ENCODE data around the gene PRX. TPM values are rescaled to one million over a fixed set of nuclear protein-coding genes. Genes with fewer than 3 reads are reported as not detected.

PRX gene
- total RNA-seq, 1 experiment from 2014 or later, result 2.5 TPM

- no TSS peak for BruUV-seq (replicated peaks)
- Histone ChIP-seq H3K27me3 (replicated peaks; ENCODE audit: insufficient read depth, low read depth, low read length, poor library complexity) (no peaks in the 10 kb centered on the region), H3K4me3 (ENCODE audit: low read depth, low read length, poor library complexity, severe bottlenecking) (no peak overlapping the region), H3K36me3 (ENCODE audit: insufficient read depth, low read length, poor library complexity, severe bottlenecking) (no peaks in the 10 kb centered on the region), H3K27ac (ENCODE audit: low read depth, low read length, poor library complexity, severe bottlenecking) (no peak overlapping the region), H3K4me1 (ENCODE audit: insufficient read depth, low read length, poor library complexity, severe bottlenecking) (no peaks in the 10 kb centered on the region), H3K9me3 (ENCODE audit: low read depth, low read length, poor library complexity, severe bottlenecking) (no peaks in the 10 kb centered on the region)
- intact Hi-C loops (cut with micrococcal nuclease; ENCODE audit: unreplicated experiment), result no loop called here
- no peak for TF ChIP-seq EZH2 (IDR thresholded peaks at IDR 0.05; ENCODE audit: borderline replicate concordance, low read depth, low read length, poor library complexity, severe bottlenecking)
- TF ChIP-seq, protein P1, sequence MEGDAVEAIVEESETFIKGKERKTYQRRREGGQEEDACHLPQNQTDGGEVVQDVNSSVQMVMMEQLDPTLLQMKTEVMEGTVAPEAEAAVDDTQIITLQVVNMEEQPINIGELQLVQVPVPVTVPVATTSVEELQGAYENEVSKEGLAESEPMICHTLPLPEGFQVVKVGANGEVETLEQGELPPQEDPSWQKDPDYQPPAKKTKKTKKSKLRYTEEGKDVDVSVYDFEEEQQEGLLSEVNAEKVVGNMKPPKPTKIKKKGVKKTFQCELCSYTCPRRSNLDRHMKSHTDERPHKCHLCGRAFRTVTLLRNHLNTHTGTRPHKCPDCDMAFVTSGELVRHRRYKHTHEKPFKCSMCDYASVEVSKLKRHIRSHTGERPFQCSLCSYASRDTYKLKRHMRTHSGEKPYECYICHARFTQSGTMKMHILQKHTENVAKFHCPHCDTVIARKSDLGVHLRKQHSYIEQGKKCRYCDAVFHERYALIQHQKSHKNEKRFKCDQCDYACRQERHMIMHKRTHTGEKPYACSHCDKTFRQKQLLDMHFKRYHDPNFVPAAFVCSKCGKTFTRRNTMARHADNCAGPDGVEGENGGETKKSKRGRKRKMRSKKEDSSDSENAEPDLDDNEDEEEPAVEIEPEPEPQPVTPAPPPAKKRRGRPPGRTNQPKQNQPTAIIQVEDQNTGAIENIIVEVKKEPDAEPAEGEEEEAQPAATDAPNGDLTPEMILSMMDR (conservative IDR thresholded peaks at IDR 0.05; ENCODE audit: low read depth, low read length), result no peak
- DNase-seq (ENCODE audit: low spot score), result no peak
- ChIA-PET CTCF (no interaction called here), POLR2A (ENCODE audit: low non-redundant PET) (no interaction called here)
Observed at GRCh38 chr19:40396886-40397567, 16.2 kb downstream of the PRX start.

DNA sequence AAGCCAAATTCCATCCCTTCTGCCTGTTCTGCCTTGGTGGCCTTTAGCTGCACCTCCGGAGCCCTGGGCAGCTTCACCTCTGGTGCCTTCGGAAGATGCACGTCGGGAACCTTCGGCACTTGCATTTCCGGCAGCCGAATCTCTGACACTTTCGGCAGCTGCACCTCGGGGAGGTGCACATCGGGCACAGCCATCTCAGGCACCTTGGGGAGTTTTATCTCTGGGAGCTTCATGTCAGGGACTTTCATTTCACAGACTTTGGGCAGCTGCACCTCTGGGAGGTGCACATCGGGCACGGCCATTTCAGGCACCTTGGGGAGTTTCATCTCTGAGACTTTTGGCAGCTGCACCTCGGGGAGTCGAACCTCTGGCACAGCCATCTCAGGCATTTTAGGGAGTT lies 17.2 kb downstream of the PRX start:
- H3K27ac ChIP-seq (ENCODE audit: low read depth, low read length, poor library complexity, severe bottlenecking), result no peak overlapping the region
- H3K4me3 ChIP-seq (ENCODE audit: low read depth, low read length, poor library complexity, severe bottlenecking), result no peak overlapping the region
- H3K36me3 ChIP-seq (ENCODE audit: insufficient read depth, low read length, poor library complexity, severe bottlenecking), result no peaks in the 10 kb centered on the region
- no peaks in the 10 kb centered on the region for H3K4me1 ChIP-seq (ENCODE audit: insufficient read depth, low read length, poor library complexity, severe bottlenecking)
- BruUV-seq (replicated peaks), result no TSS peak
- no peaks in the 10 kb centered on the region for H3K9me3 ChIP-seq (ENCODE audit: low read depth, low read length, poor library complexity, severe bottlenecking)
- DNase-seq (ENCODE audit: low spot score), result no peak
- ChIA-PET CTCF (no interaction called here), POLR2A (ENCODE audit: low non-redundant PET) (no interaction called here)
- intact Hi-C loops (cut with micrococcal nuclease; ENCODE audit: unreplicated experiment), result no loop called here
- no peaks in the 10 kb centered on the region for H3K27me3 ChIP-seq (replicated peaks; ENCODE audit: insufficient read depth, low read depth, low read length, poor library complexity)
- TF ChIP-seq, protein P1 (conservative IDR thresholded peaks at IDR 0.05; ENCODE audit: low read depth, low read length), result no peak
- no peak for TF ChIP-seq EZH2 (IDR thresholded peaks at IDR 0.05; ENCODE audit: borderline replicate concordance, low read depth, low read length, poor library complexity, severe bottlenecking)

DNA sequence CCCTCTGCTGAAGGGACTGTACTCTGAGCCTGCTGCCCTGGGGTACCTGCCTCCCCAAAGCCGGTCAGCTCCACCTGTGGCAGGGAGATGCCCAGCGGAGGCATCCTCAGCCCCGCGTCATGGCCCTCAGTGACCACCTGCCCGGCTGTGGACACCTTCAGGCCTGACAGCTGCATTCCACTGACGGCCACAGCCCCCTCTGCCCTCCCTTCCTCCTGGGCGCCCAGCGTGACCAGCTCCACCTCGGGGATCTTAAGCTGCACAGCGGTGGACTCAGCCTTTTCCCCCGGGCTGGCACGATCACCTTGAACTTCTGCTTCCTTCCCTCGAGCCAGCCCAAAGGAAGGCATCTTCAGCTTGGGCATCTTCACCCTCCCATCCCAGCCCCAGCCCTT lies 18.4 kb downstream of the PRX start:
- ChIA-PET POLR2A (ENCODE audit: low non-redundant PET) (no interaction called here), CTCF (no interaction called here)
- no peak for DNase-seq (ENCODE audit: low spot score)
- Histone ChIP-seq H3K27me3 (replicated peaks; ENCODE audit: insufficient read depth, low read depth, low read length, poor library complexity) (no peaks in the 10 kb centered on the region), H3K36me3 (ENCODE audit: insufficient read depth, low read length, poor library complexity, severe bottlenecking) (no peaks in the 10 kb centered on the region), H3K27ac (ENCODE audit: low read depth, low read length, poor library complexity, severe bottlenecking) (no peak overlapping the region), H3K4me1 (ENCODE audit: insufficient read depth, low read length, poor library complexity, severe bottlenecking) (no peaks in the 10 kb centered on the region), H3K9me3 (ENCODE audit: low read depth, low read length, poor library complexity, severe bottlenecking) (no peaks in the 10 kb centered on the region), H3K4me3 (ENCODE audit: low read depth, low read length, poor library complexity, severe bottlenecking) (no peak overlapping the region)
- TF ChIP-seq, protein P1 (conservative IDR thresholded peaks at IDR 0.05; ENCODE audit: low read depth, low read length), result no peak
- TF ChIP-seq EZH2 (IDR thresholded peaks at IDR 0.05; ENCODE audit: borderline replicate concordance, low read depth, low read length, poor library complexity, severe bottlenecking), result no peak
- BruUV-seq (replicated peaks), result no TSS peak
- intact Hi-C loops (cut with micrococcal nuclease; ENCODE audit: unreplicated experiment), result no loop called here
